HG02884 (cell line): Measurements from ENCODE around the gene DIAPH2.

Experiments
- ATAC-seq: cut with Tn5 transposase; IDR thresholded peaks from one replicate; pipeline ENCODE4 v1.9.1; 2021; ENCODE audit warnings: mild to moderate bottlenecking, moderate library complexity; ENCODE audit not compliant: unreplicated experiment

Gene DIAPH2

DNA sequence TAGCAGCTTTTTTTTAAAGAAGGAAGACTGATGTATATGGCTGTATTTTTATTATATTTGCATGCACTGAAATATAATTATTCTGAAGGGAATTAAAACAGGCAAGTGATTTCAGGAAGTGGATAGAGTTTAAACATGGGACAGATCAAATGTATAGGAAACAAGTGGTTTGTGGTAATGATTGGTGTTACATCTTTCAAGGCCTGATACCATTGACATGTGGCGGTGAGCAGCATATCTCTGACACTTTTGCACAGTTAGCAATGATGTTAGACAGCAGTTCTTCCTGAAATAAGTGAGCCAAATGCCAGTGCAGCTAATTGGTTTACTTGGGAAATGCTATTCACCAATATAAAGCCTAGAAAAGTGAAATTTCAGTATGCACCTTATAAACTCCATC is 471.2 kb downstream of the DIAPH2 start:
- no peak for ATAC-seq

DNA sequence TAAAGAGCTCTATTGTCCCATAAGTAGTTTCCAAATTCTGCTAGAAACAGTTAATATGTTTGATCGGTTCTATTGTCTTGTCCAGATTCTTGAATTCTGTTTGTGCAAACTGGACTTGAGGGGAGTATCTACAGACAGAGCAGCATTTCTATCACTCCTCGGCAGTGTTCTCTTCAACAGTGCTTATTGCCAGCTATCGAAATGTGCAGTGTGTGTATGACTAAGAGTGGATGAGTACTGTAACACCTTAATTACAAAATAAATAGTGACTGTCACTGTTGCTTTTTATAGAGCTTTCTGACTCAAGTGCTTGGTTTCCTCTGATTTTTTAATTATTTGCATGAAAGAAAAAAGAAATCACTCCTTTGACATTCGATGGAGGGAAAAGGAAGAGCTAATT is 473.6 kb downstream of the DIAPH2 start:
- no peak for ATAC-seq

DNA sequence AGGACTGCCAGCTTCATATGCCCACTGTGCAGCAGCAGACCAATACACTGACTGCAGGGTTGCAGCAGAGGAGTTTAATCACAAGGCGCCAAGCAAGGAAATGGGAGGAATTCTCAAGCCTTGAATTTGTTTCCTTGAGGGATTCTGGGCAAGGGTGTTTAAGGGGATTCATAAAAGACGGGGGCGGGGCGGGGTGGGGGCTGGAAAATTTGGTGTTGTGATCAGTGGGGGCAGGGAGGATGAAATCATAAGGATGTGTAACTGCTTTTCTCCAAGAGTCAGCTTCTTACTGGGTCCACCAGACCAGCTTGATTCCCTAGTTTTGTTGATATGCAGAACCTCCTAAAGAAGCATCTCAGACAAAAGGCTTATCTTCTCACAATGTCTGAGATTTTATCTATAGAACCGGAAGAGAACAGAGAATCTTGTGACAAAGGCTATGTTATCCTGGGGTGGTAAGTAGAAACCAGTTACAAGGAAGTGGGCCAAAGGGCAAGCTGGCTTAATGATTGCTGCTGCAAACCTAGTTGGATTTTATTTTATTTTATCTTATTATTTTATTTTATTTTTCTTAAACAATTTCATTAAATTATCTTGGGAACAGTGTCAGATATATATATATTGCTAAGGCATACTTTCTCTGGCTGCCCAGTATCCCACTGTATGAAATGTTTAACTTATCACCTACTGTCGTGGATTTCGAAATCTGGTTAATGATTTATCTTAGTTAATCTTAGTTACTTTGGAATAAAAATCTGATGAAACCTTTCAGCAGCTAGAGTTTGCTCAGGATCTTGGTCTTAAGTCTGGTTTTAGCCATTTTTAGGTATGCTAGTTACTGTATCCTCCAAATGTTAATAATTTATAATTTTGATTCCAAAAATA is 475.5 kb downstream of the DIAPH2 start:
- ATAC-seq, result no peak

- ATAC-seq, result no peak
Observed at GRCh38 chrX:97167333-97167732, 482.7 kb downstream of the DIAPH2 start.

DNA sequence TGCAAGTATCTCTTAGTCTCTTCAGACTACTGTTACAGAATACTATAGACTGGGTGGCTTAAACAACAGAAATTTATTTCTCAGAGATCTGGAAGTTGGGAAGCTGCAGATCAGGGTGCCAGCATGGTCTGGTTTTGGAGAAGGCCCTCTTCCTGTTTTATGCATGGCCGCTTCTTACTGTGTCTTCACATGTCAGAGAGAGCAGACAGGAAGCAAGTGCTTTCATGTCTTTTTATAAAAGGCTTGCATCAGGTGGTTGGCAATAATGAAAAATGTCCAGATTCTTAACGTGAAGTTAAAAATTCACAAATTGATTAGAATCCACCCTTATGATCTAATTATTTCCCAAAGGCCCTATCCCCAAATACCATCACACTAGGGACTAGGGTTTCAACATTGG is 484.0 kb downstream of the DIAPH2 start:
- ATAC-seq, result no peak

GRCh38 chrX:97175147-97175546 is 490.5 kb downstream of the DIAPH2 start:
- no peak for ATAC-seq

DNA sequence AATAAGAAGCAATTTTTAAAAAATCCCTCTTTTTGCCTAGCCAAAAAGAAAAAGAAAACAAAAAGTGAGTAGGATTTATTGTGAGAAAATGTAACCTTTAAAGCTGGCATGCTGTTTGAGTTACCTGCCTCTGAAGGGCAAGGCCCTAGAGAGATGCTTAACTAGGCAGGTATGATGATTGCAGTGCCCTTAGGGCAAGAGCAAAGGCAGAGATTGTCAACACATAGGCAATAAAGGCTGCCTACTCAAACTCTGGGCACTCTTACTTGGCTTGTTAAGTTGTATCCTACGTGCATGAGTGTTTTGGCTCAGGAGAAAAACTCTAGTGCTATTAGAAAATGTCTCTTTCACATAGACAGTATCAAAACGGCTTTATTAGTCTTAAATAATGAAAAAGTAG is 505.0 kb downstream of the DIAPH2 start:
- no peak for ATAC-seq

GRCh38 chrX:97199501-97199900 is 514.9 kb downstream of the DIAPH2 start:
- ATAC-seq, result no peak

DNA sequence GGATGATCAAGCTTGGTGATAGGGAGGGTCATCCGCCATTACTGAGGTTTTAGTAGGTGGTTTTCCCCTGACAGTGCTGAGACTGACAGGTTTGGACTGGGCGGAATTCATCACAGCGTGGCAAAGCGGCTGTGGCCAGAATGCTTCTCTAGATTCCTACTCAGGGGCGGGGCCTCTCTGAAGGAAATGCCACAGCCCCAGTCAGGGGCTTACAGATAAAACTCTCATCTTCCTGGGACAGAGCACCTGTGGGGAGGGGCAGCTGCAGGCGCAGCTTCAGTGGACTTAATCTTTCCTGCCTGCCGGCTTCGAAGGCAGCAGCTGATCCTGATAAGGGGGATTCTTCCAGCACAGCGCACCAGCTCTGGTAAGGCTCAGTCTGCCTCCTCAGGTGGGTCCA is 515.8 kb downstream of the DIAPH2 start:
- no peak for ATAC-seq

- no peak for ATAC-seq
Observed at GRCh38 chrX:97210501-97210900, 525.9 kb downstream of the DIAPH2 start.

DNA sequence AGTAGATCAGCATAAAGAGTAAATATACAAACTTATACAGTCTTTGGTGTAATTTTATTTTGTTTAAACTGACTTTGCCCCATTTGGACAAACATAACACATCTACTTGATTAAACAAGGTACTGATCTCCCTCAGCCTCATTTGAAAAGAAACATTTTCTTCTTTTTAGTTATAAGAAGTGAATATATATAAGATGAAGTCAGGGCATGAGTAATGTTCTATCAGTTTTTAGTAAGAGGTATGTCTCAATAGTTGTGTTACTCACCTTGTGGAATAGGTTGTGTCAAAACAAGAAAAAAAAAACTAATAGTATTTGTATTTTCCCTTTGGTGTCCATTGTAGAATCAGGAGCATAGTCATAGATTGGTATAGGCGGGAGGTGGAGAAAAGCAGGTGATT is 526.4 kb downstream of the DIAPH2 start:
- no peak for ATAC-seq

DNA sequence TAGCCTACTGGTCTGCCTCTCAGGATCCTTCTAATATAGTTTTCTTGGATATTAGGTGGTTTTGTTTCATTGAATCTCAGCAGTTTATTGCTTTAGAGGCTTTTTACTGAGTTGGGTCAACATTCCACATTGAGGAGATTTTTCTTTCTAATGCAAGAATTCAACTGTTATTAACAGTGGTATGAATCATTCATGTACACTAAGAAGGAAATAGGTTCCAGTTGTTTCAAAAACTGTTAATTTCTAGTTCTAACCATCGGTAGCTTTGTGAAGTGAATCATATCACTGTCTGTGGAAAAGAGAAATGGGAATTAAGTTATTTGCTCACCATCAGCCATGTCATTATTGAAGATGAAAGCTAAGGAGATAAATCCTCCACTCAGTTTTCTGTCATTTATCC is 530.5 kb downstream of the DIAPH2 start:
- ATAC-seq, result no peak

GRCh38 chrX:97224148-97224547 is 539.5 kb downstream of the DIAPH2 start:
- ATAC-seq, result no peak

GRCh38 chrX:97229318-97229717 is 544.7 kb downstream of the DIAPH2 start:
- ATAC-seq, result no peak

GRCh38 chrX:97230948-97231347 is 546.3 kb downstream of the DIAPH2 start:
- no peak for ATAC-seq

- ATAC-seq, result peak; percentile 100
Observed at GRCh38 chrX:97234471-97235081, 549.9 kb downstream of the DIAPH2 start.

DNA sequence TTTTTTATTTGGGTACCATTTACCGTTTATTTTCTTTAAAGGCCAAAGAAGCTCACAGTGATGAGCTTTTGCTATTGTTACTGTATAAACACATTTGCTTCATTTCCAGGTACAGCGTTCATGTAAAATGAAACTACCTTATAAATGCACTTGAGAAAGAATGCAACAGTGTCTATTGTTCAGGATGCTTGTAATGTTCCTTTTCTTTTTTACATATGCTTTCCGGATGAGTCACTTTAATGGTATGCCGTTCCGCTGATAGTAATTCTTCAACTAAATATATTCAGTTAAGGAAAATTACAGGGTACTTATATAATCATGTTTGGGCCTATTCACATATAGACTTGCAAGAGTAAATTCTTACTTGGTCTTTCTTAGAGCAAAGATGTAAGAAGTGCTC is 554.0 kb downstream of the DIAPH2 start:
- no peak for ATAC-seq

- ATAC-seq, result no peak
Observed at GRCh38 chrX:97252111-97252510, 567.5 kb downstream of the DIAPH2 start.

- no peak for ATAC-seq
Observed at GRCh38 chrX:97260679-97261078, 576.0 kb downstream of the DIAPH2 start.

GRCh38 chrX:97266406-97267121 is 581.9 kb downstream of the DIAPH2 start:
- no peak for ATAC-seq

GRCh38 chrX:97267396-97268181 is 582.9 kb downstream of the DIAPH2 start:
- ATAC-seq, result no peak
